RKO (cell line): Measurements from ENCODE around the gene GPR35.

Experiments used
- DNase-seq: peaks from one replicate; pipeline ENCODE4 v3.0.0-alpha.2; 2016; ENCODE audit warnings: low spot score

GPR35 gene

DNA sequence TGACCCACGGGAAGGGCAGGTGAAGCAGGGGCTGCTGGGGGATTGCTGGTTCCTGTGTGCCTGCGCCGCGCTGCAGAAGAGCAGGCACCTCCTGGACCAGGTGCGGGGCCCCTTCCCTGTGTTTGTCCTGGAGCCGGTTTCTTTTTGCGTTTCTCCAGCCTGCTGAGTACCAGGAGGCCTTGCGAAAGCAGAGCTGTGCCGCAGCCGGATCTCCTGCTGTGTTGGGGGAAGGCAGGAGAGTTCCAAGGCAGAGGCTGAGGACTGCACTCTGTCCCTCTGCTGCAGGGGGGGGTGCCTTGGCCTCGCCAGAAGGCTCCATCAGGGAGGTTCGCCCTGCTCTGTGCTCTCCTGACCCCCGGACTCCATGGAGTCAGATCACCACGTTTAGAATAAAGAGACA is 35.9 kb upstream of the GPR35 start:
- DNase-seq = no peak

DNA sequence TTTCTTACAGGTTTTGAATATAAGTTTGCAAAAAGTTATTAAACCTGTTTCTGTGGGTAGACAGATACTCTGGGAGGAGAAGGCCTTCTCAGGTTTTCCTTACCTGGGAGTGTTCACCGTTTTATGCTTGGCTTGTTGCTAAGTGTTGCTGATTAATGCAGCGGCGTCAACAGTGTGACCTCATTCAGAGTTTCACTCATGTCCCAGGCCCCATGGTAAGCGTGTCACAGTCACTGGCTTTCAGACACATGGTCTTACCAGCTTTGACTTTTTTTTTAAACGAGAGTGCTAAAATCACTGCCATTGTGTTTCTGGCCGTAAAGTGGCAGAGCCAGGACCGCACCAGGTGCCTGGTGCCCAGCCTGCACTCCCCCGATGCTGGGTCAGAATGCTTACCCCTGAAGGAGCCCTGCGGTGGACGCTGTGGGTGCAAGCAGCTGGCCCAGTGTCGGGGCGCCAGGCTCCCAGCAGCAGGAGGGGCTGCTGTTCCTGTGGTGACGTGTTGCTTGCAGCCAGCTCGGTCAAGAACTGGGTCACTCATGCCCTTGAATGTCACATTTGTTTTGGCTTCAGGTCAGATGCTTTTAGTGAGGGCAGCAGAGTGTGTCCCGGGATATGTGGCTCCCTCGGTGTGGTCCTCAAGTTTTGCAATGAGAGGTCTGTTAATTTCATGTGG is 35.3 kb upstream of the GPR35 start:
- DNase-seq = no peak

DNA sequence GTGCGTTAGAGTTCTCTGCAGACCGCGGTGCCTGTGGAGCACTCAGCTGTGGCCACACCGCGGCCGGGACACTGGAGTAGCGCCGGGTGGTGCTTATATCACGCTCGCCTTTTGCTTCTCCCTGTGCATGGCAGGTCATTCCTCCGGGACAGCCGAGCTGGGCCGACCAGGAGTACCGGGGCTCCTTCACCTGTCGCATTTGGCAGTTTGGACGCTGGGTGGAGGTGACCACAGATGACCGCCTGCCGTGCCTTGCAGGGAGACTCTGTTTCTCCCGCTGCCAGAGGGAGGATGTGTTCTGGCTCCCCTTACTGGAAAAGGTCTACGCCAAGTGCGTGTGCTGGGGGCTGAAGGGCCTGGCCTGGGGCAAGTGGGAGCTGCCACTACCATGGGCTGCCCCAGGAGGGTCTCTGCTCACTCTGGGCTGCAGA is 34.6 kb upstream of the GPR35 start:
- DNase-seq = no peak

DNA sequence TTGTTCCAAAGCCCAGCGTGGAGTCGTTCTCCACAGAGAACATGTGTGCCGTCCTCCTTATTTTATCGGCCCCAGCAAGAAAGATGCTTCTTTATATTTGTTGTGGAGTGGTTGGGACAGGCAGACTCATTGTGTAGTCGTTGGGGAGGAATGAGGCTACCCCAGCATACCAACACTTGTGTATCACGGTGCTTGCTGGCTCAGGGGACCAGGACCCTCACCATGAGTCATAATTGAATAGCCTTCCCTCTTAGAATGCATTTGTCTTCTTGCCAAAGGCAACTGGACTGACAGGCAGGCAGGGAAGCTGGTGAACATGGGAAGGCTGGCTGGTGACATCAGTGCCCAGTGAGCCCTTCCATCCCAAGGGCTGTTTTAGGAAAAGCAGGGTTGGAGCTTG is 34.1 kb upstream of the GPR35 start:
- DNase-seq = no peak

DNA sequence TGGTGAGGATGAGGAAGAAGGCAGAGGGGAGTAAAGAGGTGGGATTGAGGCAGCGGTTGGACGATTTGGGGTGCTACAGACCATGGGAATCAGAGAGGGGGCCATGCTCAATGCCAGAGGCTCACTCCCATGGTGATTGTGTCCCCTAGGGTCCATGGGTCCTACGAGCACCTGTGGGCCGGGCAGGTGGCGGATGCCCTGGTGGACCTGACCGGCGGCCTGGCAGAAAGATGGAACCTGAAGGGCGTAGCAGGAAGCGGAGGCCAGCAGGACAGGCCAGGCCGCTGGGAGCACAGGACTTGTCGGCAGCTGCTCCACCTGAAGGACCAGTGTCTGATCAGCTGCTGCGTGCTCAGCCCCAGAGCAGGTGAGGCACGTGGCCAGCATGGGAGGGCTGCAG is 33.5 kb upstream of the GPR35 start:
- DNase-seq = no peak

DNA sequence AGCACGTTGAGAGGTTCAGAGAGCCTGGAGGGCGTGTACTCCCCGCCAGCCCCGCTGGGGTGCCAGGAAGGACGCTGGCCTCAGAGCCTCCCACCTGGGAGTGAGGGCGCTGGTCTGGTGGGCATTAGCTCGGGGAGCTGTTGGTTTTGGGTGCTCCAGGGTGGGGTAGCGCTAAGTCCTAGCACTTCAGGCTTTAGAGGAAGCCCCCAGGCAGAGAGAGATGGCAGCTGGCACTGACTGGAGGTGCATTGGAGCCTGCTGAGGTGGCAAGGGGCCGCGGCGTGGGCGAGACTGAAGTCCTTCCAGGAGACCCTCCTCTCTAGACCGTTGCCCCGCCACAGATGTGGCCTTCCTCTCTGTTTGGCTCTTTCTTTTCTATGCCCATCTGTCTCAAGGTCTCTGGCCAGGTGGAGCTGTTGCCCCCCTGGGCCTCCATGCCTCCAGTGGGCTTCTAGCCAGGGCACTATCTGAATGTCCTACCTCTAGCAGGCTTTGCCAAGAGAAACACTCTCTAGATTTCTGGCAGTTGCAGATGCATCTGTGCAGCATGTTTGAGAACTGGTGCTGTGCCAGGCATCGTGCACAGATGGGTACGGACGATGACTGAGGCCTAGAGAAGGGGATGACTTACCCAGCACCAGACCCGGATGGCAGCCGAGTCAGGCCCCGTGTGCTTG is 32.1 kb upstream of the GPR35 start:
- DNase-seq = no peak

DNA sequence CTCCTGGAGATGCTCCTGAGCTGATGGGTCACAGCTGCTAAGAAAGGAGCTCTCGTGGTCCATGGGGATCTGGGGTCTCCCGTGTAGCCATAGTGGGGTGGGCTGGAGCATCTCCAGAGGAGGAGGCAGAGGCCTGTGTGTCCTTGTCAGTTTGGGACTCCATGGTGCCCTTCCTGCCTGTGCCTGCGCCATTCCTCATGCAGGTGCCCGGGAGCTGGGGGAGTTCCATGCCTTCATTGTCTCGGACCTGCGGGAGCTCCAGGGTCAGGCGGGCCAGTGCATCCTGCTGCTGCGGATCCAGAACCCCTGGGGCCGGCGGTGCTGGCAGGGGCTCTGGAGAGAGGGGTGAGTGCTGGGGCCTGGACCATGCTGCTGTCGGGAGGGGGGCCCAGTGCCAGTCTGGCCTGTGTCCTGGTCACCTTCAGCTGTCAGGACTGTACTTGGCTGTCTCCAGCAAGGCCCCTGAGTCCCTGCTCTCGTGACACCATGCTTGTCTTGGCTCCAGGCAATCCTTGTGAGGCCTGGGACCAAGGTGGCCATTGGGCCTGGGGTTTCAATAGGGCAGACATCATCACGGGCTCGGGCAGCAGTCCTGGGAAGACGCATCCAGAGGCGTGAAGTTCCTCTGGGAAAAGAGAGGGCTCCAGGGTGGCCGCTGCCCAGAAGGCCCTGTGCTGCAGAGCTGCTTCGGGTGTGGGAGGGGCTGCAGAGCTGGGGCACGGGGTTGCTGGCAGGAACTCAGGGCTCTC is 31.4 kb upstream of the GPR35 start:
- DNase-seq = no peak

DNA sequence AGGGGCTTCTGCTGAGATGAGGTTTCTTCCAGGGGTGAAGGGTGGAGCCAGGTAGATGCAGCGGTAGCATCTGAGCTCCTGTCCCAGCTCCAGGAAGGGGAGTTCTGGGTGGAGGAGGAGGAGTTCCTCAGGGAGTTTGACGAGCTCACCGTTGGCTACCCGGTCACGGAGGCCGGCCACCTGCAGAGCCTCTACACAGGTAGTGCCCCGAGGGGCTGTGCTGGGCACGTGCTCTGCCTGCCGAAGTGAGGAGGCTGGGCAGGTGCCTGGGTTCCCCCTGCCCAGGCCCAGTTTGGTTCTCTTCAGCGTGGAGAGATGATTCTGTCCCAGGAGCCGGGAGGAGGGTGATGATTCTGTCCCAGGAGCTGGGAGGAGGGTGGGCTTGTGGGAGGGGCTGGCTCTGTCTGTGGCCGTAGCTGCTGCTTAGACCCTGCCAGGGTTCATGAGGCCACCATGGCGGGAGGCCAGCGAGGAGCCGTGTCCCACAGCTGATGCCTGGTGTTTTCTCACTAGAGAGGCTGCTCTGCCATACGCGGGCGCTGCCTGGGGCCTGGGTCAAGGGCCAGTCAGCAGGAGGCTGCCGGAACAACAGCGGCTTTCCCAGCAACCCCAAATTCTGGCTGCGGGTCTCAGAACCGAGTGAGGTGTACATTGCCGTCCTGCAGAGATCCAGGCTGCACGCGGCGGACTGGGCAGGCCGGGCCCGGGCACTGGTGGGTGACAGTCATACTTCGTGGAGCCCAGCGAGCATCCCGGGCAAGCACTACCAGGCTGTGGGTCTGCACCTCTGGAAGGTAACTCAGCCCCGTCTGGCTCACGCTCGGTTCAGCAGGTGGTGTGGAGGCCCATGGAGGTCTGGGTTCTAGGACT is 30.5 kb upstream of the GPR35 start:
- DNase-seq = no peak

DNA sequence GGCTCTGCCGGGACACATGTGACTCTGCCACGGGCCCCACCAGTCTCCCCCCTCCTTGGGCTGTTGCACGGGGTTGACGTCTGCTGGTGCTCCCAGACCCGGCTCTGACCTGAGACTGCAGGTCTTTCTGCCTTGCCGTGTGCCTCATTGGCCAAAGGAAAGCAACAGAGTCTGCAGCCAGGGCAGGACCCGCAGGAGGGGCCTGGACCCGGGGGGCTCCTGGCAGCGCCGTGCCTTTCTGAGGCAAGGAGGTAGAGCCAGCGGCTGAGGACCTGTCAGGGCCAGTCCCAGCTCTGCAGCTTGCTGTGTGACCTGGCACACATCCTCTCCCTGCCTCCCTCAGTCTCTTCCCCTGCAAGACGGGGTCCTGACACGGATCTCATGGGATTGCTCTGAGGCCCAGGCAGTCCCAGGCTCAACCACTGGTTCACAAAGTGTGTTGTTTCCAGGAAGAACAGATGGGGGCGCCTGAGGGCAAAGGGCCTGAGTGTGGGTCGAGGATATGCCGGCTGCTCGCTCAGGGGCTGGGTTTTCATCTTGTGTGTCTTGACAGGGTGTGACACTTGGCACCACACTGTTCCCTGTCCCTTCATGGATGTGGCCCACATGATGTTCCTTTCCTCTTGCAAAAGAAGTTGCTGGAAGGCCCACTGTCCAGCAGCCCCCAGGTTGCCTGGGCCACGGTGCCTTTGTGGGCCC is 29.8 kb upstream of the GPR35 start:
- no peak for DNase-seq

DNA sequence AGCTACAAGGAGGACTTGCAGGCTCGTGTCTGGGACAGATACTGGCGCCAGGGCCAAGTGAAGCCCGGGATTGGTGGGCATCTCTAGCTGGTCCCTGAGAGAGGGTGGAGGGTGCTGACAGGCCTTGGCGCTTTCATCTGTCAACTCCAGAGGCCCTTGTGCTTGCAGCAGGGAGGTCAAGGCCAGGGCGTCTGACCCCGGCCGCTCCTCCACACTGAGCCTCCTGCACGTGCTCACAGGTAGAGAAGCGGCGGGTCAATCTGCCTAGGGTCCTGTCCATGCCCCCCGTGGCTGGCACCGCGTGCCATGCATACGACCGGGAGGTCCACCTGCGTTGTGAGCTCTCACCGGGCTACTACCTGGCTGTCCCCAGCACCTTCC is 29.2 kb upstream of the GPR35 start:
- DNase-seq = no peak

DNA sequence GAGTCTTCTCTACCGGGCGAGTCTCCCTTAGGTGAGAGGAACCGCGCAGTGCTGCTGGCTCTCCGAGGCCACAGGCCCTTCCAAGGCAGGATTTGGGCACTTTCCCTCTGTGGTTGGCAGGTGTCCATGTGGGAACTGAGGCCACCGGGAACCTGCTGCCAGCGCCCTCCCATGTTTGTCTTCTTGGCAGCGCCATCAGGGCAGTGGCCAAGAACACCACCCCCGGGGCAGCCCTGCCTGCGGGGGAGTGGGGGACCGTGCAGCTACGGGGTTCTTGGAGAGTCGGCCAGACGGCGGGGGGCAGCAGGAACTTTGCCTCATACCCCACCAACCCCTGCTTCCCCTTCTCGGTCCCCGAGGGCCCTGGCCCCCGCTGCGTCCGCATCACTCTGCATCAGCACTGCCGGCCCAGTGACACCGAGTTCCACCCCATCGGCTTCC is 28.8 kb upstream of the GPR35 start:
- no peak for DNase-seq

DNA sequence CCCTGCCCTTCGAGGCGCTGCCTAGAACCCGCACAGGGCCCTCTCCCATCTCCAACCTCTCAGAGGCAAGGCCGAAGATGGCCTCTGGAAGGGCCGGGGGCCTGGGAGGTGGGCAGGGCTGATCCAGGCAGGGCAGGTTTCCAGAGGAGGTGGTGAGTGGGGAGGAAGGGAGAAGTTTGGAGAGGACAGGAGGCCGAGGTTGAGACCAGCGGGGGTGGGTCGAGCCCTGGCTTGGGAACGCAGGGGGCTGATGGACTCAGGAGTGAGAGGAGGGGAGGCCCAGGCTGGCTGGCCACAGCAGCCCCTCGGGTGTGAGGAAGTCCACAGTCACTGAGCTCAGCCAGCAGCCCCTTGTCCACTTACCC is 28.2 kb upstream of the GPR35 start:
- no peak for DNase-seq

DNA sequence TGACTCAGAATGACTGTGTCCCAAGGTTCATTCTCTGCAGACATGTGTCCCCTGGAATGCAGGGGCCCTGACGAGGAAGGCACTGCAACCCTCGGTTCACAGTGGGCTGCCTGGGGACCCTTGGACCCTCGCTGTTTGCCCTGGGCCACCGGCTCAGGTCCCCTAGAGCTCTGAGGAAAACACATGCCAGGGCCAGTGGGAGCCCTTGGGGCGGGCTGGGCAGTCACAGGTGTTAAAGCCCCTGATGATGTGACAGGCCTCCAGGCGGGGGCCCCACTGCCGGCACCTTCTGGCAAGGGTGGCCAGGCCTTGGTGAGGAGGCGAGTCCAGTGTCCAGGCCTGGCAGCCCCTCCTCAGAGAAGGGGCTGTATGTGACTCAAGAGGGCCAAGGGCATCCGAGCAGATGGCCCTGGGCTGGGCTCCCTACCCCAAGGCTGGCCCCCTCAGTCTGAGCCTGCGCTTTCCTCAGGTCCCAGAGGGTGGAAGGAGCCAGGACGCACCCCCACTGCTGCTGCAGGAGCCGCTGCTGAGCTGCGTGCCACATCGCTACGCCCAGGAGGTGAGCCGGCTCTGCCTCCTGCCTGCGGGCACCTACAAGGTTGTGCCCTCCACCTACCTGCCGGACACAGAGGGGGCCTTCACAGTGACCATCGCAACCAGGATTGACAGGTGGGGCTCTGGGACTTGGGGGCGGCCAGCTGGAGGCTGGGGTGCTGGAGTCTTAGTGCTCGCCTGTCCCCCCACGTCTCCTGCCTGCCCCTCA is 27.7 kb upstream of the GPR35 start:
- DNase-seq = no peak

DNA sequence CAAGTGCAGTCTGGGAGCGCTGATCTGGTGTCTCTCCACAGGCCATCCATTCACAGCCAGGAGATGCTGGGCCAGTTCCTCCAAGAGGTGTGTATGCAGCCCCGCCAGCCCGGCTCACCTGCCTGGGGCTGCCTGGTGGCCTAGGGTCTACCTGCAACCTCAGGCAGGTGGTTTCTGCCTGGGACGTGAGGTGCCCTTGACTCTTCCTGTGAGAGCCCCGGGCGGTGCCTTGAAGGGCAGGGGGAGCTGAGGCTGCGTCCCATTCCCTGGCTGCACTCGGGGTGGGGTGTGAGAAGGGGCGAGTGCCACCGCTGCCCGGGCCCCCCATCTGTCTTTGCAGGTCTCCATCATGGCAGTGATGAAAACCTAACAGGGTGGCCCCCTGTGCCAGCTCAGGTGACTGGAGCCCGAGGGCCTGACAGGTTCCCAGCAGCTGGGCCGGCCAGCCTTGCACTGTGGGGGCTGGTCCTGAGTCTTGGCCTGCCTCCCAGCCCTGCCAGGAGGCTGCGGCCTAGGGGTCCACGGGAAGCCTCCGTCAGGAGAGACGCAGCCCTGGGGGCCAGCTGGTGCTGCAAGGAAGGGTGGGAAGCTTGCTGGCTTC is 26.9 kb upstream of the GPR35 start:
- DNase-seq = no peak

DNA sequence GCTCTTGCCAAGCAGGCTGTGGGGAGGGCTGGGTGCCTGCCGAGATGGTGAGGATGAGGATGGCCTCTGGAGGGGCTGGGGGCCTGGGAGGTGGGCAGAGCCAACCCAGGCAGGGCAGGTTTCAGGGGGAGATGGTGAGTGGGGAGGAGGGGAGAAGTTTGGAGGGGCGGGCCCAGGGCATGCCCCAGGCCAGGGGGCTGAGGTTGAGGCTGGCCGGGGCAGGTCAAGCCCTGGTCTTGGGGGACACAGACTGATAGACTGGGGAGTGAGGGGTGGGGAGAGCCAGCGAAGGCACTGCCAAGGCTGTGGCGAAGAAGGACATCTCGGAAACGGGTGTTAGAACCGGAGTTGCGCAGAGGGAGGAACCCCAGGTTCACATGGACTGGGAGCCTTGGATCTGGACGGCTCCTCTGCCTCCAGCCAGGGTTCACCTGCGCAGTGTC is 26.1 kb upstream of the GPR35 start:
- DNase-seq = no peak

DNA sequence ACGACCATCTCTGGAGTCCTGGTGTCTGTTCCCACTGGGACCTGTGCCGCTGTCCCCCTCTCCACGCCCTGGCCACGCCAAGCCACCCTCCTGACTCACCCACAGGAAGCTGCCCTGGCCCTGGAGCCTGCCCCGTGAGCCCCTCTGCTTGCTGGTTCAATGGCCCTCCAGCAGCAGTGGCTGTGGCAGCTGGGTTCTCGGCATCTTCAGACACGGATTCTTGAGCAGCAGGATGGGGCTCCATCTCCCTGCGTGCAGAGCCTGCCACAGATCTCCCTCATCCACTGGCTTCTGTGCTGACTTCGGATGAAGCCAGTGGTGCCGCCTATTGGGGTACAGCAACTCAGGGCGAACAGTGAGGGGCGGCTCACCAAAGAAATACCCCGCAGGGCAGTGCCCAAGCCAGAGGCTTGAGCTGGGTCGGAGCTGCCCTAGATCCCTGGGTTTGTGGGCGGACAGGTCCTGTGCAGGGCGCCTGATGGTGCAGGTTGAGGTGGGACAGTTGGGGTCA is 24.8 kb upstream of the GPR35 start:
- no peak for DNase-seq

DNA sequence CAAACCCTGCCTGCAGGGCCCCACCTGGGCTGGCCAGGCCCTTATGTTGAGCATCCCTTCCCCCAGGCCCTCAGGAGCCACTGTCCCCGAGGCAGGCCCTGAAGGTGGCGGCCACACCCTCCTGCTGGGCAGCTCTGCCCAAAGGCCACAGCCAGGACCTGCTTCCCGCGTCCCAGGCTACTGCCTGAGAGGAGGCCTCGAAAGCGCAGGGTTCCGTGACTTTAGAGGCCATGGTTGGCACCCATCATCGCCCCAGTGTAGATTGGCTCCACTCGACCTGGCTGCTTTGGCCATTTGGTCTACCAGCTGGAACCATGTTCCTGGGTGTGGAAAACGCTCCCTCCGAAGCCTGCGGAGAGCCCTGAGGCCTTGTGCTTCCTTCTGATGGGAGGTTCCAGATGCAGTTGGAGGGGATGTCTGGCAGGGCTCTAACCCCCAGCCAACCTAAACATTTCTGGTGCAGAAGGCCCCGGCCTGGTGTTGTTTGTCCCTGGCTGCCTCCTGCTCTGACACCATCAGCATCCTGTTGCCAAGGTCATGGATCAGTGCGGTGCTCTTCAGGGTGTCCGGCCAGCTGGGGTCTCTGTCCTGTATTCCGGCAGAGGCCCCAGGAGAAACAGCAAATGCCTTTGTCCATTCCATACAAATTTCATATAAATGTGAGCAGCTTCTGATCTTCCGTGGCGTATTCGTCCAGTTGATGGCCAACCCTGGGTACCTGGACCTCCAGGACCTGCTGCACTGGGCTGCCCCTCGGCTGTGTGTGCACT is 24.0 kb upstream of the GPR35 start:
- DNase-seq = no peak

DNA sequence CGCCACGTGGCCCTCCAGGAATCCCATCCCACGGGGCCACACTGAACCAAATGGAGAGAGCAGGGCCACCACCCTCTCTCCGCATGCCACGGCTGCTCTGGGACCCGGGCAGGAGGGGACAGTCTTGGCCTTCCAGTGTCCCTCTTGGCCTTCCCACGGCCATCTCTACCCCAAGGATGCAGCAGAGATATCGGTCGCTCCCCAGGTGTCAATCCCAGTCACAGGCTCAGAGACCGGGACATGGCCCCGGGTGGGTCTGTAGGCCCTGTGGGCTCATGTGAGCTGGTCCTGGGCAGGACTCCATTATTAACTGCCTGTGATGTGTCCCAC is 23.5 kb upstream of the GPR35 start:
- DNase-seq = no peak

DNA sequence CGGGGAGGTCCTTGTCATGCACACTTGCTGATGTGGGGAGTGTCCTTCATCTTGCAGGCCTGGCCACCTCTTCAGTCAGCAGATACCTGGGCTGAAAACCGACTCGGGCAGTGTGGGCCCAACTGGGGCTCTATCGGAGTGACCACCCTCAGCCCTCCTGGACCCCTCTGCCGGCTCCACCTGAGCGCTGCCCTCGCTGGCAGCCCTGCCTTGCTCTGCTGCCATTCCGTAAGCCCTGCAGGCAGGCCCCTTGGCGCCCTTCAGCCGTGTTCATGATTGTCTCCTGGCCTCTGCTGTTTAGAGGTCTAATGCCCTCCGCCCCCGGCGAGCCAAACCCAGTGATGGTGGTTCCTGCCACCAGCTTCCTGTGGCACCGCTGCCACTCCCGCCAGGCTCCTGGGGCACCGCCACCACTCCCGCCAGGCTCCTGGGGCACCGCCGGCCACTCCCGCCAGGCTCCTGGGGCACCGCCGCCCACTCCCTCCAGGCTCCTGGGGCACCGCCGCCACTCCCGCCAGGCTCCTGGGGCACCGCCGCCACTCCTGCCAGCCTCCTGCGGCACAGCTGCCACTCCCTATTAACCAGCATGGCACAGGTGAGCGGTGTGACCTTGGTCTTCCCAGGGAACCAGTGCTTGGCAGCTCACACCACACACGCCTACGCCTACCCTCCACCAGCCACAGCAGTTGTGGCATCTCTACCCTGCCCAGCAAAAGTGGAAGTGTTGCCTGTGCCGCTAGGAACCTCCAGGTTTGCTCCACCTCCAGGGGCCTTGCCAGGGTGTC is 22.8 kb upstream of the GPR35 start:
- DNase-seq = no peak
